ENCODE results near the gene ATP2C2.
"Not testable (repeated sequence)": the region's sequence is repeated elsewhere in the genome, so short reads cannot be mapped to it uniquely, and the experiment has no call there.

Gene ATP2C2

DNA sequence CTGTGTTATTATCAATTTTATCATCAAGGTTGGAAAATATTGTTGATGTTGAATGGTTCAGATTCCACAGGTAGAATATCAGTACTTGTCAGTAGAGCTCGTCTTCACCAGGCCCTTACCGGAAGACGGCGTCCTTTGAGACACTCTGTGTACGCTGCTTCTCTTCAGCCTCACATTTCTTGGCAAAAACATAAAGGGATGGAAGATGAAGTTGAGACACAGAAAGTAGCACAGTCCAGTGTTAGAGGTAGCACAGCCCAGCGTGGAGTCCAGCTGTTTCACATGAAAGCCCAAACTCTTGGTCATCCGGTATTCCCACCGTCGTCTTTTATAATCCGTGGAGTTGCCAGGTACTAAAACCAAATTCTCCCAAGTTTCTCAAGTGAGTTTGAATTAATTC, 30.4 kb downstream of the ATP2C2 start:
- no peak for DNase-seq (ENCODE audit: low read depth)

- not testable (repeated sequence) for DNase-seq (ENCODE audit: low read depth)
Observed at GRCh38 chr16:84399912-84400311, 31.6 kb downstream of the ATP2C2 start.

DNA sequence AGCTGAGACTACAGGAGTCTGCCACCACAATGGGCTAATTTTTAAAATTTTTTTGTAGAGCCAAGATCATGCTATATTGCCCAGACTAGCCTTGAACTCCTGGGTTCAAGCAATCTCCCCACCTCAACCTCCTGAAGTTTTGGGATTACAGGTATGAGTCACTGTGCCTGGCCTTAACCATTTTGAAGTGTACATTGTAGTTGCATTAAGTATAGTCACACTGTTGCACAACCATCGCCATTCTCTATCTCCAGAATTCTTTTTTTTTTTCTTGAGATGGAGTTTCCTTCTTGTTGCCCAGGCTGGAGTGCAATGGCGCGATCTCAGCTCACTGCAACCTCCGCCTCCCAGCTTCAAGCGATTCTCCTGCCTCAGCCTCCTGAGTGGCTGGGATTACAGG, 35.1 kb downstream of the ATP2C2 start:
- DNase-seq (ENCODE audit: low read depth): not testable (repeated sequence)

- no peak for DNase-seq (ENCODE audit: low read depth)
Observed at GRCh38 chr16:84404324-84404723, 36.0 kb downstream of the ATP2C2 start.

GRCh38 chr16:84404936-84405639, 36.8 kb downstream of the ATP2C2 start:
- no peak for DNase-seq (ENCODE audit: low read depth)

DNA sequence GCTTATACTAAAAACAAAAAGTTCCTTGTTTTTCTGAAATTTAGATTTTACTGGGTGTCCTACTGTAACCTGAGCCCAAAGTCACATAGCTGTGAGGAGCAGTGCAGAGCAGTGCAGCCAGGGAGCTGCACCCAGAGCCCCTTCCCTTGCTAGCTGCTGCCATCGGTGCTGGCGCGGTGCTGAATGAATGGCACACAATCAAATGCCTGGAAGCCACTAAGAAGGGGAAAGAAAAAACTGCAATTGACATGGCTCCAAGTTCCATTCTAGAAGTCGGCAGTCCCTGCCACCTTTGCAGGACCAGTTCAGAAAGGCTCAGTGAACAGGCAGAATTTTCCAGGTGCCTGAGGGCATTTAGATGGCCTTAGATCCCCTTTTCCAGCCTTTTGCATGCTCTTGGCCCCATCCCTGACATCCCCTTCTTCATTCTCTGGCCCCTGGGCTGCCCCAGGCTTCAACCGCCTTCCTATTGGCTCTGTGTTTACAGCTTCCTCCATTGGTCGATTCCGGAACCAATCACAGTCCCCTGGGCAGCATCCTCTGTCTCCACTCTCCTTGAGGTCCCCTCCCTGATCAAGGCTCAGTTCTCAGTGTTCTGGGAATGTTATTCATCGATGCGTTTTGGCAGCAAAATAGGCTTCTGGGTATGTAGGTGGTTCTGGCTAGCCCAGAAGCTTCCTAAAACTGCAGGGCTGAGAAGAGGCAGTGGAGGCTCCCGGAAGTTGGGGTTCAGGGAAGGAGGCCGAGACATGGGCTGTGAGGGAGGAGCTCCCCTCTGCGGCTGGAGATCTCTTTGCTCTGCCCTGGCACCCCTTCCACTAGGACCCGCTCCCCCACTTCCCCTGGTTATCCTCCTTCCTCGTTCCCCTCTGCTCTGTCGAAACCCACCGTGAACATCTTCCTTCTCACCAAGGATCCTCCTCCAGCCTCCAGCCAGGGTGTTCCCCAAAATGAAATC, 37.9 kb downstream of the ATP2C2 start:
- DNase-seq (ENCODE audit: low read depth): no peak

DNA sequence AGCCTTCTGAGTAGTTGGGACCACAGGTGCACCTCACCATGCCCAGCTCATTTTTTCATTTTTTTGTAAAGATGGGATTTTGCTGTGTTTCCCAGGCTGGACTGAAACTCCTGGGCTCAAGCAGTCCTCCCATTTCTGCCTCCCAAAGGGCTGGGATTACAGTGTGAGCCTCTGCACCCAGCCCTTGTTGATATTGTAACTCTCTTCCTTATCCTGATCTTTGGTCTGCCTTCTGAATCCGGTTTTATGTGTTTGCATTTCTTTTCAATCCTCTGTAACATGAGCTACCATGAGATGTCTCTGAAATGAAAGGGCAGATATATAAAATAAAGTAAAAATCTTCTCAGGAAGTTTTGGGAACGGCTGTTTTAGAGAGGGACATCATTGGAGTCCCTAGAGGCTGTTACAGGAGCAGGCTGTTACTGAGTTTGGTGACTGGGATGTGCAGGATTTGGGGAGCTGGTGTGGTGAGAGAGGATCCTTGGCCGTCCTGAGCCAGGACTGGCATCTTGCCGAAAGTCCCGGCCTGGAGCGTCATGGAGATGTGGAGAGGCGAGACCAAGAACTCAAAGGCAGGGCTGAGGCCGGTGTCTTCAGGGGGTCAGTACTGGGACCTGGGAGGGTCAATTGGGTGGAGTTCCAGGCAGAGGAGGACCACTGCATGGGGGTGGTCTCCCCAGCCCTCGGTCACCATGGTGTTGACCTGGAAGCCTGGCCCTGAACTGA, 39.4 kb downstream of the ATP2C2 start:
- DNase-seq (ENCODE audit: low read depth): no peak

DNA sequence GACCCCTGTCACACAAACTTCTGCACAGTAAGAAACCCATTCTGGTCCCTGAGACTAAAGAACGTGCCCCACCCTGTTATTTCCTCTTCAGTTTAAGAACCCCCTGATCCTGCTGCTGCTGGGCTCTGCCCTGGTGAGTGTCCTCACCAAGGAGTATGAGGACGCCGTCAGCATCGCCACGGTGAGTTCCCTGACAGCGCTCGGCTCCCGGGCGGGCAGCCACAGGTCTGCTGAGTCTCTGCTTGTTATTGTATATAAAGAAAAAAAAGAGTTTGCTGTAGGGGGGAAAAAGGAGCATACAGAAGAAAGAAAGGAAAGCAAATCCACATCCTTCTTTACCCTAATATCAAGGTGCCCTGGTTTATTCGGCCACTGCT, 40.0 kb downstream of the ATP2C2 start:
- no peak for DNase-seq (ENCODE audit: low read depth)

- DNase-seq (ENCODE audit: low read depth): no peak
Observed at GRCh38 chr16:84408856-84409255, 40.5 kb downstream of the ATP2C2 start.

- no peak for DNase-seq (ENCODE audit: low read depth)
Observed at GRCh38 chr16:84410361-84411138, 42.2 kb downstream of the ATP2C2 start.

DNA sequence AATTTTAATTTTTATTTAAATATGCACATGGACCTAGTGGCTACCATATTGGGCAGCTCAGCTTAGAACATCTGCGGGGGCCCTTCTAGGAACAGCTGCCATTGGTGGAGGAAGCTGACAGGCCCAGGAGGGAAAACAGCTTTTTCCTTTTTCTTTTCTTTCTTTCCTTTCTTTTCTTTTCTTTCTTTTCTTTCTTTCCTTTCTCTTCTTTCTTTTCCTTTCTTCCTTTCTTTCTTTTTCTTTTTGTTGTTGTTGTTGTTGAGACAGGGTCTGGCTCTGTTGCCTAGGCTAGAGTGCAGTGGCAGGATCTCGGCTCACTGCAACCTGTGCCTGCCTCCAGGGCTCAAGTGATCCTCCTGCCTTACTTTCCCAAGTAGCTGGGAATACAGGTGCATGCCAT, 43.4 kb downstream of the ATP2C2 start:
- DNase-seq (ENCODE audit: low read depth): no peak

DNA sequence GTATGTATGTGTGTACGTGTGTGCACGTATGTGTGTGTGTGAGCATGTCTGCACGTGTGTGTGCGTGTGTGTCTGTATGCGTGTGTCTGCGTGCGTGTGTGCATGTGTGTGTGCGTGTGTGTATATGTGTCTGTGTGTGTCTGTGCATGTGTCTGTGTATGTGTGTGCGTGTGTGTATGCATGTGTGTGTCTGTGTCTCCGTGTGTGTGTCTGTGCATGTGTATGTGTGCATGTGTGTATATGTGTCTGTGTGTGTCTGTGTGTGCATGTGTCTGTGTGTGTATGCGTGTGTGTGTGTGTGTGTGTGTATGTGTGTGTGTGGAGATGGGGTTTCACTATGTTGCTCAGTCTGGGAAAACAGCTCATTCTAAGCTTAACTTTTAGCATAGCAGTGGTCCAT, 43.9 kb downstream of the ATP2C2 start:
- DNase-seq (ENCODE audit: low read depth): no peak

DNA sequence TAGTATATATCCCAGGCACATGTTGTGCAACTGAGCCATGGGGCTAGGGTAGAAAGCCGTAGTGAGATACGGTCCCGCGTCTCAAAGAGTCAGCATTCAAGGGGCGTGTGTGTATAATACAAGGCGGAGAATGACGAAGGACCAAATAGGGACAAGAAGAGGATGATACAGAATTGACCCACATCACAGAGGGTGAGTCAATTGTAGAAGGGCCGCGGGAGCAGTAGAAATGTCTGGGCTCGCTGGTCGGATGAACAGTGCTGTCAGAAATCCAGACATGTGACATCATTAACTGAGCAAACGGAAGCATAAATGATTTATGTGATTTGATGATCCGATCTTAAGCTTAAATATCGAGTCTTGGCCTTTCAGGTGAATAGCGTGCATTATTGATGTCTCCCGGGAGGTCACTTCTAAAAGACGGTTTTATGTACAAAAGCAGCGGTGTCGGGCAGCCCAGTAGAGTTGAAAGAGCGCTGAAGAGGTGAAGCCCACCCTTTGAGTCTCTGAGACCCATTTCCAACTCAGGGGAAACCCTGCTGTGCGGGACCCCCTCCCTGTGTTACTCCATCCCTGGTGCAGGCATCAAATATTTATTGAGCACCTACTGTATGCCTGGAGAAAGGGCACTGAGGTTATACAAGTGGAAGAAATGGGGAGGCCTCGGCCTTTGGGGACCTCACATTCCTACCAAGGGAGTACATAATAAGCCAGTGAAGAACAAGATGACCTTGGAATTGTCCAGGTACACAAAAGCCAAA, 45.1 kb downstream of the ATP2C2 start:
- no peak for DNase-seq (ENCODE audit: low read depth)

GRCh38 chr16:84414789-84415326, 46.5 kb downstream of the ATP2C2 start:
- no peak for DNase-seq (ENCODE audit: low read depth)

DNA sequence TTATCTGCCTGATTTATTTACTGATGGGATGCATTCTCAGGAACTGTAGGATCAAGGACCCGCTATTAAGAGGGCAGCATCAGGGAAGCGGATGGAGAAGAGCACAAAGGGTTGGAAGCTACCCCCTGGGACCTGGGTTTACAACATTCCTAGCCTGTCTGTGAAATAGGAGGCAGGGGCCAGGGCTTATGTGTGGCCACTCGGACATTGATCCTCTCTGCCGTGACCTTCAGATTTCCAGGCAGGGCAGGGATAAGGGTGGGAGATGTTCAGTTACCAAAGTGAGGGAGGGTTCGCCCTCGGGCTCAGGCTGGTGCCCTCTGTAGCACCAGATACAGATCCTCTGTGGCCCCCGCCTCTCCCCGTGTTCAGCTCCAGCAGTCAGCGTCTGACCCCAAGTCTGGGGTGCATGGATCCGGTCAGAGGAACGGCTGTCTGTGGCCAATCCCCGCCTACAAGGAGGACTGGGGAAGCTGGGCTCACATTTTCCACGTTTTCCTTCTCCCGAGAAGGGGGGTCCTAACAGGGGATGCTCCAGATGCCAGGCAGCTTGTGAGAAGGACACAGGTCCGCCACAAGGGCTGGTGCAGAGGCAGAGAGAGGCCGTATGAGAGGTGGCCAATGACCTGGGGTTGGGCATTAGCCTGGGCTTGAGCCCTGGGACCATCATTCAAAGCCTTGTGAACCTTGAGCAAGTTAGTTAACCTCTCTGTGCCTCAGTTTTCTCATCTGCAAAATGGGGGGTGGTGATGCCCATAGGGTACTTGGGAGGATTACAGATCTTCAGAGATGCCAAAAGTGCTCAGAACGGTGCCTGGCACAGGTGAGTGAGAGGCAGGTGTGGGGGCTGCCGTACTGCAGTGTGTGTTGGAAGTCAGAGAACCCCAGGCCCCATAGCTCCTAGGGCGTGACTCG, 48.3 kb downstream of the ATP2C2 start:
- no peak for DNase-seq (ENCODE audit: low read depth)

GRCh38 chr16:84418056-84418849, 49.9 kb downstream of the ATP2C2 start:
- no peak for DNase-seq (ENCODE audit: low read depth)

GRCh38 chr16:84419730-84420129, 51.4 kb downstream of the ATP2C2 start:
- no peak for DNase-seq (ENCODE audit: low read depth)

GRCh38 chr16:84420556-84420955, 52.2 kb downstream of the ATP2C2 start:
- not testable (repeated sequence) for DNase-seq (ENCODE audit: low read depth)

Measured in activated T-cell treated with anti-CD3 and anti-CD28 coated beads for 24 hours (primary cell).